MM.1S (cell line): Measurements from ENCODE around the gene ZNF488.

Experiments
- DNase-seq: peaks from one replicate; pipeline ENCODE4 v3.0.0-alpha.2; 2015
- H2AFZ ChIP-seq: fragments of 300-600 bp; sonication (generic); 2 replicates; pipeline ENCODE4 v1.6.0; 2016; ENCODE audit warnings: antibody characterized with exemption, low read length
- H3F3A ChIP-seq: fragments of 300-600 bp; sonication (generic); 2 replicates; pipeline ENCODE4 v1.6.1; 2016; ENCODE audit warnings: mild to moderate bottlenecking, antibody characterized with exemption, low read length, moderate library complexity, mixed read lengths; ENCODE audit not compliant: insufficient read depth
- H3K27ac ChIP-seq: fragments of 300-600 bp; sonication (generic); 2 replicates; pipeline ENCODE4 v1.5.1; 2016; ENCODE audit warnings: mild to moderate bottlenecking, low read length
- H3K27me3 ChIP-seq: fragments of 300-600 bp; sonication (generic); replicated peaks from 2 replicates; pipeline ENCODE4 v1.6.0; 2016; ENCODE audit warnings: low read length; ENCODE audit not compliant: insufficient read depth
- H3K36me3 ChIP-seq: fragments of 300-600 bp; sonication (generic); replicated peaks from 2 replicates; pipeline ENCODE4 v1.6.1; 2016; ENCODE audit warnings: mild to moderate bottlenecking, low read length, mixed read lengths; ENCODE audit not compliant: insufficient read depth
- H3K4me1 ChIP-seq: fragments of 300-600 bp; sonication (generic); 2 replicates; pipeline ENCODE4 v1.6.1; 2016; ENCODE audit warnings: low read length, mixed read lengths
- H3K4me2 ChIP-seq: fragments of 300-600 bp; sonication (generic); 2 replicates; pipeline ENCODE4 v1.6.0; 2016; ENCODE audit warnings: low read depth, low read length
- H3K4me3 ChIP-seq: fragments of 300-600 bp; sonication (generic); 2 replicates; pipeline ENCODE4 v1.5.1; 2016; ENCODE audit warnings: low read length, mixed read lengths
- H3K79me2 ChIP-seq: fragments of 300-600 bp; sonication (generic); 2 replicates; pipeline ENCODE4 v1.6.1; 2016; ENCODE audit warnings: mixed run types, low read length, mixed read lengths
- H3K9ac ChIP-seq: fragments of 300-600 bp; sonication (generic); 2 replicates; pipeline ENCODE4 v1.6.1; 2016; ENCODE audit warnings: low read length, mixed read lengths
- H3K9me2 ChIP-seq: fragments of 300-600 bp; sonication (generic); replicated peaks from 2 replicates; pipeline ENCODE4 v1.6.1; 2016; ENCODE audit warnings: mild to moderate bottlenecking, low read length, mixed read lengths; ENCODE audit not compliant: insufficient read depth
- H3K9me3 ChIP-seq: fragments of 300-600 bp; sonication (generic); replicated peaks from 2 replicates; pipeline ENCODE4 v1.6.1; 2016; ENCODE audit warnings: mild to moderate bottlenecking, low read length, mixed read lengths; ENCODE audit not compliant: insufficient read depth
- H4K20me1 ChIP-seq: fragments of 300-600 bp; sonication (generic); 2 replicates; pipeline ENCODE4 v1.6.1; 2016; ENCODE audit warnings: mild to moderate bottlenecking, low read length, moderate library complexity, mixed read lengths; ENCODE audit not compliant: insufficient read depth
- CTCF ChIP-seq: fragments of 300-600 bp; sonication (generic); IDR thresholded peaks from 2 replicates; pipeline ENCODE4 v1.5.1; 2016; ENCODE audit warnings: antibody characterized with exemption, low read length, mixed read lengths
- EZH2 ChIP-seq: fragments of 300-600 bp; sonication (generic); optimal IDR thresholded peaks from 2 replicates; pipeline ENCODE3; 2017; ENCODE audit warnings: low read depth, mild to moderate bottlenecking, antibody characterized with exemption, low read length, mixed read lengths
- EZH2phosphoT487 ChIP-seq: fragments of 300-600 bp; sonication (generic); IDR thresholded peaks from 2 replicates; pipeline ENCODE4 v1.6.1; 2018; ENCODE audit warnings: antibody characterized with exemption, low read length

ZNF488 gene

GRCh38 chr10:47367646-47368045 lies 16.4 kb downstream of the ZNF488 start:
- H3K4me2 ChIP-seq = no peak overlapping the region
- no peak for TF ChIP-seq EZH2phosphoT487
- no peak for TF ChIP-seq CTCF
- TF ChIP-seq EZH2 = no peak
- no peak for DNase-seq
- H3K36me3 ChIP-seq = no peaks in the 10 kb centered on the region
- H3K27ac ChIP-seq = no peak overlapping the region
- H3K9ac ChIP-seq = no peak overlapping the region
- no peaks in the 10 kb centered on the region for H3K9me3 ChIP-seq
- no peaks in the 10 kb centered on the region; the same call in 1 of the 2 replicates for H4K20me1 ChIP-seq
- H3K79me2 ChIP-seq = no peaks in the 10 kb centered on the region
- no peaks in the 10 kb centered on the region for H3K4me1 ChIP-seq
- no peaks in the 10 kb centered on the region for H3K9me2 ChIP-seq
- no peaks in the 10 kb centered on the region; the same call in 1 of the 2 replicates for H3F3A ChIP-seq
- no peak overlapping the region for H2AFZ ChIP-seq
- peaks cover 73% of the 10 kb centered on the region for H3K27me3 ChIP-seq
- no peak overlapping the region for H3K4me3 ChIP-seq

GRCh38 chr10:47366731-47367460 lies 17.2 kb downstream of the ZNF488 start:
- H3K9me3 ChIP-seq = no peaks in the 10 kb centered on the region
- no peaks in the 10 kb centered on the region for H3K36me3 ChIP-seq
- H3K27ac ChIP-seq = no peak overlapping the region
- H2AFZ ChIP-seq = no peak overlapping the region
- no peaks in the 10 kb centered on the region for H3K79me2 ChIP-seq
- no peak overlapping the region for H3K4me3 ChIP-seq
- H4K20me1 ChIP-seq = no peaks in the 10 kb centered on the region; the same call in 1 of the 2 replicates
- H3K4me1 ChIP-seq = no peaks in the 10 kb centered on the region
- no peak overlapping the region for H3K4me2 ChIP-seq
- H3K27me3 ChIP-seq = peaks cover 76% of the 10 kb centered on the region
- DNase-seq = no peak
- H3F3A ChIP-seq = no peaks in the 10 kb centered on the region; the same call in 1 of the 2 replicates
- H3K9ac ChIP-seq = no peak overlapping the region
- TF ChIP-seq EZH2phosphoT487 (no peak), EZH2 (no peak), CTCF (no peak)
- H3K9me2 ChIP-seq = no peaks in the 10 kb centered on the region

- Histone ChIP-seq H3K27ac (no peak overlapping the region), H3K79me2 (no peaks in the 10 kb centered on the region), H3K27me3 (peaks cover 74% of the 10 kb centered on the region), H3F3A (no peaks in the 10 kb centered on the region; the same call in 1 of the 2 replicates), H3K36me3 (no peaks in the 10 kb centered on the region), H4K20me1 (no peaks in the 10 kb centered on the region; the same call in 1 of the 2 replicates), H2AFZ (no peak overlapping the region), H3K9me2 (no peaks in the 10 kb centered on the region), H3K9me3 (no peaks in the 10 kb centered on the region), H3K9ac (no peak overlapping the region), H3K4me2 (no peak overlapping the region), H3K4me3 (no peak overlapping the region), H3K4me1 (no peaks in the 10 kb centered on the region)
- TF ChIP-seq CTCF (no peak), EZH2phosphoT487 (no peak), EZH2 (no peak)
- no peak for DNase-seq
These were observed 17.9 kb downstream of the ZNF488 start for GRCh38 chr10:47366181-47366631.
